ENCODE results near the gene RELCH.

DNA sequence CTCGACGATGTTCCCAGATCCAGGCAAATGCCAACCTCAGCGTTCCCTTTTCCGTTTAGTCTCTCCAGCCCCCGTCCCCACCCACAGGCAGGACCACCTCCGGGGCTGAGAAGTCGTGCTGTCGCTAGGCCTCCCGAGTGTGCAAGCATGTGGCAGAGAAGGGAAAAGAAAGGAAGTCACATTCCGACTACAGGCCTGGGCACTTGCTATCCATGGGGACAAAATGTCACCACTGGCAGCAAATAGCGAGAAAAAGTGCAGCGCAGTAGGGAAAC lies 619 bp upstream of the RELCH start:
- no peak for TF ChIP-seq EZH2 (IDR thresholded peaks at IDR 0.05; ENCODE audit: low read length, unreplicated experiment)
- TF ChIP-seq, protein P1, sequence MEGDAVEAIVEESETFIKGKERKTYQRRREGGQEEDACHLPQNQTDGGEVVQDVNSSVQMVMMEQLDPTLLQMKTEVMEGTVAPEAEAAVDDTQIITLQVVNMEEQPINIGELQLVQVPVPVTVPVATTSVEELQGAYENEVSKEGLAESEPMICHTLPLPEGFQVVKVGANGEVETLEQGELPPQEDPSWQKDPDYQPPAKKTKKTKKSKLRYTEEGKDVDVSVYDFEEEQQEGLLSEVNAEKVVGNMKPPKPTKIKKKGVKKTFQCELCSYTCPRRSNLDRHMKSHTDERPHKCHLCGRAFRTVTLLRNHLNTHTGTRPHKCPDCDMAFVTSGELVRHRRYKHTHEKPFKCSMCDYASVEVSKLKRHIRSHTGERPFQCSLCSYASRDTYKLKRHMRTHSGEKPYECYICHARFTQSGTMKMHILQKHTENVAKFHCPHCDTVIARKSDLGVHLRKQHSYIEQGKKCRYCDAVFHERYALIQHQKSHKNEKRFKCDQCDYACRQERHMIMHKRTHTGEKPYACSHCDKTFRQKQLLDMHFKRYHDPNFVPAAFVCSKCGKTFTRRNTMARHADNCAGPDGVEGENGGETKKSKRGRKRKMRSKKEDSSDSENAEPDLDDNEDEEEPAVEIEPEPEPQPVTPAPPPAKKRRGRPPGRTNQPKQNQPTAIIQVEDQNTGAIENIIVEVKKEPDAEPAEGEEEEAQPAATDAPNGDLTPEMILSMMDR (conservative IDR thresholded peaks at IDR 0.05; ENCODE audit: low read depth, low read length), result no peak

Measured in PC-3 (cell line).